Neuronal stem cell (in vitro differentiated cells): ENCODE results near the gene RUNDC1.
A peak's percentile ranks its signal among the peaks of the same experiment; 100 is the strongest.

Experiments used
- DNase-seq: peaks from one replicate; pipeline ENCODE4 v3.0.0-alpha.2; 2013; ENCODE audit warnings: low spot score
- H2AFZ ChIP-seq: one replicate; pipeline ENCODE4 v1.6.1; 2013; ENCODE audit warnings: mild to moderate bottlenecking, low read length, inconsistent platforms
- H2AK5ac ChIP-seq: 2 replicates; pipeline ENCODE4 v1.6.1; 2013; ENCODE audit warnings: low read depth, mild to moderate bottlenecking, inconsistent platforms, low read length, moderate library complexity, mixed read lengths
- H2BK120ac ChIP-seq: 2 replicates; pipeline ENCODE4 v1.6.1; 2013; ENCODE audit warnings: low read depth, mild to moderate bottlenecking, inconsistent platforms, low read length, moderate library complexity, mixed read lengths
- H2BK12ac ChIP-seq: one replicate; pipeline ENCODE4 v1.6.1; 2013; ENCODE audit warnings: low read length, inconsistent platforms
- H2BK15ac ChIP-seq: 2 replicates; pipeline ENCODE4 v1.6.1; 2013; ENCODE audit warnings: mild to moderate bottlenecking, low read length, inconsistent platforms, mixed read lengths
- H2BK5ac ChIP-seq: one replicate; pipeline ENCODE4 v1.6.1; 2013; ENCODE audit warnings: inconsistent platforms, mild to moderate bottlenecking, low read length, moderate library complexity
- H3K14ac ChIP-seq: one replicate; pipeline ENCODE4 v1.6.1; 2013; ENCODE audit warnings: low read length, inconsistent platforms
- H3K18ac ChIP-seq: 2 replicates; pipeline ENCODE4 v1.6.1; 2013; ENCODE audit warnings: low read length, inconsistent platforms
- H3K23ac ChIP-seq: 2 replicates; pipeline ENCODE4 v1.6.1; 2013; ENCODE audit warnings: low read depth, mild to moderate bottlenecking, mixed read lengths, low read length, inconsistent platforms; ENCODE audit not compliant: poor library complexity
- H3K27ac ChIP-seq: replicated peaks from 3 replicates; pipeline ENCODE4 v1.5.1; 2013; ENCODE audit warnings: low read length, inconsistent platforms
- H3K27me3 ChIP-seq, 3 experiments: 2 replicates each; pipeline ENCODE4 v1.6.1; 2013; ENCODE audit warnings: low read length in 3 of 3, mild to moderate bottlenecking in 2 of 3, inconsistent platforms in 1 of 3, low read depth in 1 of 3, mixed read lengths in 1 of 3, moderate library complexity in 1 of 3; ENCODE audit not compliant: control insufficient read depth in 3 of 3, insufficient read depth in 3 of 3
- H3K36me3 ChIP-seq, 2 donors: replicated peaks in 1 of 2; 2 replicates each; pipeline ENCODE4 v1.6.1; 2013; ENCODE audit warnings: low read length in 2 of 2; ENCODE audit not compliant: control insufficient read depth in 2 of 2, insufficient read depth in 2 of 2
- H3K4ac ChIP-seq: 2 replicates; pipeline ENCODE4 v1.6.1; 2013; ENCODE audit warnings: inconsistent platforms, mild to moderate bottlenecking, low read length, moderate library complexity
- H3K4me1 ChIP-seq, 2 donors: 1 replicate in 1 of 2; 2 replicates in 1 of 2; pipeline ENCODE4 v1.6.1; 2013; ENCODE audit warnings: low read length in 2 of 2, low read depth in 1 of 2; ENCODE audit not compliant: control insufficient read depth in 2 of 2, insufficient read depth in 1 of 2
- H3K4me2 ChIP-seq: one replicate; pipeline ENCODE4 v1.6.1; 2013; ENCODE audit warnings: mild to moderate bottlenecking, low read length, inconsistent platforms; ENCODE audit not compliant: insufficient read depth, poor library complexity, severe bottlenecking
- H3K4me3 ChIP-seq, 2 donors: 2 replicates each; pipeline ENCODE4 v1.5.1; 2013; ENCODE audit warnings: low read length in 2 of 2, mild to moderate bottlenecking in 2 of 2, inconsistent platforms in 1 of 2, moderate library complexity in 1 of 2
- H3K79me1 ChIP-seq: one replicate; pipeline ENCODE4 v1.6.1; 2013; ENCODE audit warnings: low read depth, mild to moderate bottlenecking, inconsistent platforms, low read length, moderate library complexity
- H3K9ac ChIP-seq: one replicate; pipeline ENCODE4 v1.6.1; 2013; ENCODE audit warnings: mild to moderate bottlenecking, low read depth, low read length, inconsistent platforms; ENCODE audit not compliant: poor library complexity
- H3K9me3 ChIP-seq, 2 donors: replicated peaks in 1 of 2; 2 replicates each; pipeline versions ENCODE3 to v1.6.1; 2013; ENCODE audit warnings: low read length in 2 of 2, mild to moderate bottlenecking in 2 of 2, inconsistent platforms in 1 of 2, low read depth in 1 of 2, mixed read lengths in 1 of 2, moderate library complexity in 1 of 2; ENCODE audit not compliant: control insufficient read depth in 2 of 2, insufficient read depth in 1 of 2
- H4K8ac ChIP-seq: one replicate; pipeline ENCODE4 v1.6.1; 2013; ENCODE audit warnings: low read depth, mild to moderate bottlenecking, inconsistent platforms, low read length, moderate library complexity
- H4K91ac ChIP-seq: one replicate; pipeline ENCODE4 v1.6.1; 2013; ENCODE audit warnings: low read length, low read depth, mild to moderate bottlenecking, inconsistent platforms; ENCODE audit not compliant: poor library complexity
- WGBS, 2 donors: extraction: QIAGEN DNeasy Blood & Tissue Kit; methylation state at CpG; one replicate each; pipeline ENCODE4 v1.1.7; 2013; ENCODE audit warnings: missing lambda C conversion rate in 2 of 2, mixed read lengths in 1 of 2; ENCODE audit not compliant: insufficient read length in 2 of 2, insufficient replicate concordance in 1 of 2; ENCODE audit errors: extremely low coverage in 2 of 2; 5-methylcytosine and 5-hydroxymethylcytosine counted together

The RUNDC1 gene

GRCh38 chr17:43014649-43015542, 34.5 kb downstream of the RUNDC1 start:
- Histone ChIP-seq H3K14ac (no peak overlapping the region), H3K23ac (no peak overlapping the region), H2BK12ac (no peak overlapping the region), H4K8ac (no peak overlapping the region), H3K18ac (no peak overlapping the region), H3K27ac (no peak overlapping the region), H2BK15ac (no peak overlapping the region), H2BK120ac (no peak overlapping the region), H3K79me1 (peaks cover 9% of the 10 kb centered on the region), H3K4me2 (no peak overlapping the region), H3K27me3 (no peaks in the 10 kb centered on the region), H2AK5ac (no peak overlapping the region), H4K91ac (no peak overlapping the region), H3K4me3 (peak overlapping the region in 1 of 2 donors; percentile 4), H3K4ac (no peak overlapping the region), H3K9ac (peak overlapping the region; percentile 17), H2BK5ac (no peak overlapping the region), H3K4me1 (peaks cover 20 to 42% of the 10 kb centered on the region in 2 donors), H2AFZ (peak overlapping the region; percentile 6), H3K9me3 (no peaks in the 10 kb centered on the region), H3K36me3 (peaks cover 12 to 21% of the 10 kb centered on the region in 2 donors)
- whole genome bisulfite sequencing, 2 donors = no CpG with 5 or more reads among the region's 8 CpGs
- no peak for DNase-seq

- H3K36me3 ChIP-seq = peaks cover 12 to 21% of the 10 kb centered on the region in 2 donors
- H3K14ac ChIP-seq = no peak overlapping the region
Observed at GRCh38 chr17:43015579-43015978, 35.2 kb downstream of the RUNDC1 start.

GRCh38 chr17:43016216-43016615, 35.9 kb downstream of the RUNDC1 start:
- peaks cover 20 to 52% of the 10 kb centered on the region in 2 donors for H3K4me1 ChIP-seq
- no peak overlapping the region for H3K4ac ChIP-seq
- no CpG with 5 or more reads among the region's 7 CpGs for WGBS, 2 donors
- H3K18ac ChIP-seq = peak overlapping the region; percentile 15
- H2BK15ac ChIP-seq = no peak overlapping the region
- no peaks in the 10 kb centered on the region for H3K27me3 ChIP-seq
- H3K9ac ChIP-seq = peak overlapping the region; percentile 78
- no peak overlapping the region for H2BK12ac ChIP-seq
- H3K79me1 ChIP-seq = peaks cover 11% of the 10 kb centered on the region
- H3K36me3 ChIP-seq = peaks cover 12 to 21% of the 10 kb centered on the region in 2 donors
- H3K9me3 ChIP-seq = no peaks in the 10 kb centered on the region
- H2AK5ac ChIP-seq = no peak overlapping the region
- H3K4me3 ChIP-seq = peak overlapping the region in 1 of 2 donors; percentile 11
- H3K27ac ChIP-seq = no peak overlapping the region
- H3K14ac ChIP-seq = peak overlapping the region; percentile 42
- no peak for DNase-seq
- H2AFZ ChIP-seq = no peak overlapping the region
- H3K4me2 ChIP-seq = no peak overlapping the region
- H4K8ac ChIP-seq = no peak overlapping the region
- no peak overlapping the region for H2BK5ac ChIP-seq
- H2BK120ac ChIP-seq = no peak overlapping the region
- no peak overlapping the region for H3K23ac ChIP-seq
- no peak overlapping the region for H4K91ac ChIP-seq

More at GRCh38 chr17:43015579-43015978, 35.2 kb downstream of the RUNDC1 start:
- H3K79me1 ChIP-seq = peaks cover 10% of the 10 kb centered on the region
- H2BK120ac ChIP-seq = no peak overlapping the region
- H3K27ac ChIP-seq = no peak overlapping the region
- no CpG with 5 or more reads among the region's 9 CpGs for WGBS, 2 donors
- H4K91ac ChIP-seq = no peak overlapping the region
- no peak overlapping the region for H2BK12ac ChIP-seq
- H3K9ac ChIP-seq = no peak overlapping the region
- H3K18ac ChIP-seq = no peak overlapping the region
- no peaks in the 10 kb centered on the region for H3K27me3 ChIP-seq
- DNase-seq = no peak
- H2BK15ac ChIP-seq = no peak overlapping the region
- H3K4me1 ChIP-seq = peaks cover 20 to 48% of the 10 kb centered on the region in 2 donors
- no peak overlapping the region for H3K4ac ChIP-seq
- H4K8ac ChIP-seq = no peak overlapping the region
- H3K9me3 ChIP-seq = no peaks in the 10 kb centered on the region
- H2AFZ ChIP-seq = peak overlapping the region; percentile 6
- H2AK5ac ChIP-seq = no peak overlapping the region
- no peak overlapping the region for H3K23ac ChIP-seq
- no peak overlapping the region for H3K4me3 ChIP-seq
- H3K4me2 ChIP-seq = no peak overlapping the region
- no peak overlapping the region for H2BK5ac ChIP-seq
